GM12864 (cell line): ENCODE results near the gene KIR2DL1.
"Not testable (repeated sequence)": the region's sequence is repeated elsewhere in the genome, so short reads cannot be mapped to it uniquely, and the experiment has no call there.

ENCODE experiments used
- DNase-seq: peaks from one replicate; pipeline ENCODE4 v3.0.0-alpha.2; 2011; ENCODE audit warnings: low read depth
- H3K4me3 ChIP-seq: 2 replicates; pipeline ENCODE4 v1.5.1; 2011; ENCODE audit warnings: mild to moderate bottlenecking, low read depth, low read length, control low read depth
- CTCF ChIP-seq: IDR thresholded peaks from 2 replicates; pipeline ENCODE4 v1.5.1; 2011; ENCODE audit warnings: low read depth, mild to moderate bottlenecking, moderate library complexity, low read length, control low read depth, inconsistent platforms; ENCODE audit errors: missing control alignments

Gene KIR2DL1

GRCh38 chr19:54792814-54793213 is 23.2 kb downstream of the KIR2DL1 start:
- peak overlapping the region; percentile 42 for H3K4me3 ChIP-seq
- no peak for DNase-seq
- TF ChIP-seq CTCF: no peak

DNA sequence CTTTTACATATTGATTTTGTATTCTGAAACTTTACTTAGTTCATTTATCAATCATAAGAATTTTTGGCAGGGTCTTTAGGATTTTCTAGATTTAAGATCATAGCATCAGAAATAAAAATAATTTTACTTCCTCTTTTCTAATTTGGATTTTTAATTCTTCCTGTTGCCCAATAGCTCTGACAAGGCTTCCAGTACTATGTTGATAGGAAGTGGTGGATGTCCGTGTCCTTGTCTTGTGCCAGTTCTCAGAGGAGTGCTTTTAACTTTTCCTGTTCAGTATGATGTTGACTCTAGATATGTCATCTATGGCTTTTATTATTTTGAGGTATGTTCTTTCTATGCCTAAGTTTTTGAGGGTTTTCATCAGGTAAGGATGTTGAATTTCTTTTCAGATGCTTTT is 26.2 kb downstream of the KIR2DL1 start:
- DNase-seq: no peak
- TF ChIP-seq CTCF: no peak
- H3K4me3 ChIP-seq: no peak overlapping the region

- no peak for TF ChIP-seq CTCF
- DNase-seq: no peak
- H3K4me3 ChIP-seq: no peak within 1 kb of the TSS
Observed at GRCh38 chr19:54803410-54803809, 33.8 kb downstream of the KIR2DL1 start, which contains the start of gene KIR2DL4. TSS of gene KIR2DL4 (plus strand) at chr19:54803610. CDS start at chr19:54803652, 42 bp downstream.

DNA sequence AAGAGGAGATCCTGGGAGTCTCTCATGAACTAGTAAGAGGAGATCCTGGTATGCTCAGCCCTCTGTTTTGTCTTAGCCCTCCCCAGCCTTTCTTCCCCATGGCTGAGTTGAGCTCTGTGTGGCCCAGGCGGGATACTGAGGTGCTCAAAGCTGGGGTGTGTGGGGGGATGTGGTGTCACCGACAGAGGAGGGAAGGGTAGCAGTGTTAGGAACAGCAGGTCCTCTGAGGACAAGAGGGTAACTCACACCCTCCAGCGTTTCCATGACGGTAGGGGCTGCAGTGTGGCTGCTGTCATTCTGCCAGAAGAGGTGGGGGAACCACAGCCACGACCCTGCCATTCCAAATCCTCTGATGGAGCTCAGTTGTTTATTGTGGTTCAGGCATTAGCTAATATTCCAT is 34.5 kb downstream of the KIR2DL1 start:
- no peak overlapping the region for H3K4me3 ChIP-seq
- no peak for DNase-seq
- no peak for TF ChIP-seq CTCF

DNA sequence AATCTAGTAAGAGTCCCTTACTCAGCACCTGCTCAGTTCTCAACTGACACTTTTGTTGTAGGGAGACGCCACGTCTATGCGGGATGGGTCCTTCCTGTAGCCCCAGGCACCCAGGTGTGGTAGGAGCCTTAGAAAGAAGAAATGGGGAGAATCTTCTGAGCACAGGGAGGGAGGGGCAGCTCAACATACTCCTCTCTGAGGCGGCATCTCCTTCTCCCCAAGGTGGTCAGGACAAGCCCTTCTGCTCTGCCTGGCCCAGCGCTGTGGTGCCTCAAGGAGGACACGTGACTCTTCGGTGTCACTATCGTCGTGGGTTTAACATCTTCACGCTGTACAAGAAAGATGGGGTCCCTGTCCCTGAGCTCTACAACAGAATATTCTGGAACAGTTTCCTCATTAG is 35.0 kb downstream of the KIR2DL1 start:
- TF ChIP-seq CTCF: no peak
- H3K4me3 ChIP-seq: no peak overlapping the region
- DNase-seq: no peak

DNA sequence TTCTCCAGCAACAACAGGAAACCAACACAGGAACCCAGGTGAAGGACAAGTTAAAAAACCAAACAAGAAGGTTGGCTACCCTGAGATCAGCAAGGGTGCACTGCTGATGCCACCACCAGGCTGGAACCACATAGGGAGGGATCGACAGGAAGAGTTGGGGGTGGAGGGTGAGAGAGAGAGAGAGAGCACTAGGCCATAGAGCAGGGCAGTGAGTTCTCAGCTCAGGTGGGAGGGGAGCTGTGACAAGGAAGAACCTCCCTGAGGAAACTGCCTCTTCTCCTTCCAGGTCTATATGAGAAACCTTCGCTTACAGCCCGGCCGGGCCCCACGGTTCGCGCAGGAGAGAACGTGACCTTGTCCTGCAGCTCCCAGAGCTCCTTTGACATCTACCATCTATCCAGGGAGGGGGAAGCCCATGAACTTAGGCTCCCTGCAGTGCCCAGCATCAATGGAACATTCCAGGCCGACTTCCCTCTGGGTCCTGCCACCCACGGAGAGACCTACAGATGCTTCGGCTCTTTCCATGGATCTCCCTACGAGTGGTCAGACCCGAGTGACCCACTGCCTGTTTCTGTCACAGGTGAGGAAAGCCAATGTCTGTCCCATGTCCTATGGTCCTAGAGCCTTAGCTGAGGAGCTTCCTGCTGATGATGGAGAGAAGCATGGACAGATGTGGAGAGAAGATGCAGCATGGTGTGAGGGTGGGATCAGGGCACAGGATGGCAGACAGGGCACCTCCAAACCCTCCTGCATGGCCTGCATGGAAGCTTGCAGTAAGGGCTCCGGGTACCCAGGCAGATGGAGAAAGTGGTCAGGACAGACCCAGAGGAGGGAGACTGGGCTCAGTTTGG is 36.3 kb downstream of the KIR2DL1 start:
- H3K4me3 ChIP-seq: no peak overlapping the region
- DNase-seq: no peak
- TF ChIP-seq CTCF: no peak

- TF ChIP-seq CTCF: no peak
- no peak for DNase-seq
Observed at GRCh38 chr19:54806516-54806838, 36.9 kb downstream of the KIR2DL1 start.

DNA sequence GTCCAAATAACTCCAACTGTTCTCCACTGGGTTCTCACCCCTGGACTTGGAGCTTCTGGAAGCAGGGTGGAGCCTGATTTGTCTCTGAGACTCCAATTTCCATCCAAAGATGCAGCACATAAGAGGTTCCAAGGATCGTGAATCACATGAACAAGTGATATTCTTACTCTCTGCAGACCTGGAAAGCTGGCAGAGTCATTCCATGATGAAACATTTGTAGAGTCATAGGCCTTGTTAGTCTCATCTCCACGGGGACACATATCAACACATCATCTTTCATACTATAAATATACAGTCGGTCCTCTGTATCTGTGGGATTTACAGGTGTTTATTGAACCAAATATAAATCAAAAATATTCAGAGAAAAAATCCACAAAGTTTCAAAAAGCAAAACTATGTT is 45.0 kb downstream of the KIR2DL1 start:
- H3K4me3 ChIP-seq, DNase-seq: not testable (repeated sequence)

More at GRCh38 chr19:54806516-54806838, 36.9 kb downstream of the KIR2DL1 start:
- H3K4me3 ChIP-seq: no peak overlapping the region

- not testable (repeated sequence) for DNase-seq, H3K4me3 ChIP-seq
Observed at GRCh38 chr19:54816251-54816650, 46.7 kb downstream of the KIR2DL1 start, which contains the start of gene KIR3DL1. TSS of gene KIR3DL1 (plus strand) at chr19:54816468.
